Naive B cell (primary cell): ENCODE data around the gene CDK14. TPM values are rescaled to one million over a fixed set of nuclear protein-coding genes. Genes with fewer than 3 reads are reported as not detected.
A peak's percentile ranks its signal among the peaks of the same experiment; 100 is the strongest.

ENCODE experiments used
- ATAC-seq, 2 donors: fragments of 150-1000 bp; cut with Tn5 transposase; 2 replicates each; pipeline ENCODE4 v1.10.0; 2021; ENCODE audit warnings: low read depth in 2 of 2, mild to moderate bottlenecking in 2 of 2, moderate library complexity in 2 of 2
- DNase-seq: peaks from one replicate; pipeline ENCODE4 v3.0.0; 2022
- H3K27ac Mint-ChIP-seq, 6 donors: one replicate each; pipeline ENCODE4 v1.8.0; 2020 to 2022; ENCODE audit warnings: mild to moderate bottlenecking in 6 of 6, mixed read lengths in 6 of 6, moderate library complexity in 5 of 6, inconsistent platforms in 2 of 6
- H3K27me3 Mint-ChIP-seq, 3 donors: one replicate each; pipeline ENCODE4 v1.8.0; 2021 to 2022; ENCODE audit warnings: mixed read lengths in 3 of 3, mild to moderate bottlenecking in 1 of 3
- H3K36me3 Mint-ChIP-seq, 2 donors: one replicate each; pipeline ENCODE4 v1.8.0; 2020 to 2022; ENCODE audit warnings: mixed read lengths in 2 of 2, inconsistent platforms in 1 of 2, mild to moderate bottlenecking in 1 of 2
- H3K4me1 Mint-ChIP-seq, 3 donors: one replicate each; pipeline ENCODE4 v1.8.0; 2020 to 2022; ENCODE audit warnings: mixed read lengths in 3 of 3, inconsistent platforms in 1 of 3, mild to moderate bottlenecking in 1 of 3, moderate library complexity in 1 of 3
- H3K4me3 Mint-ChIP-seq, 8 donors: one replicate each; pipeline ENCODE4 v1.8.0; 2020 to 2022; ENCODE audit warnings: mild to moderate bottlenecking in 8 of 8, mixed read lengths in 8 of 8, moderate library complexity in 8 of 8, inconsistent platforms in 2 of 8
- H3K9me3 Mint-ChIP-seq, 7 donors: one replicate each; pipeline ENCODE4 v1.8.0; 2020 to 2022; ENCODE audit warnings: mixed read lengths in 7 of 7, mild to moderate bottlenecking in 5 of 7, inconsistent platforms in 2 of 7, moderate library complexity in 1 of 7
- polyA plus RNA-seq, 6 donors: library from polyadenylated mRNA; unstranded; fragments of 300-500 nt; fragmentation: Illumina TruSeq; gene quantifications; one replicate each; pipeline ENCODE4 v1.2.3, GENCODE V29; 2021; ENCODE audit warnings: low read depth in 6 of 6

CDK14 gene
- polyA plus RNA-seq, 6 donors from 2014 or later, result 22.8 to 55.5 (median 42.3) TPM

- no peaks in the 10 kb centered on the region for H3K9me3 Mint-ChIP-seq
- no peaks in the 10 kb centered on the region for H3K27me3 Mint-ChIP-seq
- no peak overlapping the region for H3K4me3 Mint-ChIP-seq
- H3K36me3 Mint-ChIP-seq, result peaks cover 15 to 20% of the 10 kb centered on the region in 2 donors
- peak overlapping the region in 3 of 6 donors; percentile 5 to 65 (median 53) for H3K27ac Mint-ChIP-seq
- DNase-seq (no peak), ATAC-seq (no peak)
- peaks cover 6 to 8% (median 7%) of the 10 kb centered on the region in 3 donors for H3K4me1 Mint-ChIP-seq
These were observed 442.9 kb downstream of the CDK14 start for GRCh38 chr7:91039033-91039432.

- no peak for DNase-seq
- Mint-ChIP-seq H3K27me3 (no peaks in the 10 kb centered on the region), H3K4me3 (no peak overlapping the region), H3K36me3 (peaks cover 15 to 20% of the 10 kb centered on the region in 2 donors), H3K27ac (peak overlapping the region in 1 of 6 donors; percentile 70), H3K9me3 (no peaks in the 10 kb centered on the region), H3K4me1 (peaks cover 3 to 8% (median 7%) of the 10 kb centered on the region in 3 donors)
- ATAC-seq, result no peak
These were observed 445.0 kb downstream of the CDK14 start for GRCh38 chr7:91041141-91041540.

- ATAC-seq (no peak), DNase-seq (no peak)
- Mint-ChIP-seq H3K27ac (peak overlapping the region in 2 of 6 donors; percentile 70 to 80), H3K36me3 (peaks cover 20 to 22% of the 10 kb centered on the region in 2 donors), H3K4me3 (no peak overlapping the region), H3K9me3 (no peaks in the 10 kb centered on the region), H3K4me1 (peaks cover 3 to 8% (median 7%) of the 10 kb centered on the region in 3 donors), H3K27me3 (no peaks in the 10 kb centered on the region)
These were observed 445.9 kb downstream of the CDK14 start for GRCh38 chr7:91041901-91042484.

- DNase-seq, result no peak
- ATAC-seq, result no peak
- no peaks in the 10 kb centered on the region for H3K27me3 Mint-ChIP-seq
- no peak overlapping the region for H3K4me3 Mint-ChIP-seq
- peak overlapping the region in 2 of 6 donors; percentile 37 to 67 for H3K27ac Mint-ChIP-seq
- H3K36me3 Mint-ChIP-seq, result peaks cover 28% of the 10 kb centered on the region in 2 donors
- peaks cover 3 to 8% (median 7%) of the 10 kb centered on the region in 3 donors for H3K4me1 Mint-ChIP-seq
- H3K9me3 Mint-ChIP-seq, result no peaks in the 10 kb centered on the region
These were observed 447.1 kb downstream of the CDK14 start for GRCh38 chr7:91043186-91043585.

GRCh38 chr7:91043924-91044645 is 448.0 kb downstream of the CDK14 start:
- DNase-seq (no peak), ATAC-seq (no peak)
- Mint-ChIP-seq H3K9me3 (no peaks in the 10 kb centered on the region), H3K4me3 (no peak overlapping the region), H3K4me1 (peaks cover under 1 to 4% (median 3%) of the 10 kb centered on the region in 3 donors), H3K27ac (peak overlapping the region in 1 of 6 donors; percentile 37), H3K27me3 (no peaks in the 10 kb centered on the region), H3K36me3 (peaks cover 20 to 24% of the 10 kb centered on the region in 2 donors)

- Mint-ChIP-seq H3K4me1 (peaks cover 9 to 11% (median 10%) of the 10 kb centered on the region in 3 donors), H3K4me3 (no peak overlapping the region), H3K27me3 (no peaks in the 10 kb centered on the region), H3K27ac (peak overlapping the region in 2 of 6 donors; percentile 32 to 54), H3K36me3 (peaks cover 16 to 23% of the 10 kb centered on the region in 2 donors), H3K9me3 (no peaks in the 10 kb centered on the region)
- no peak for ATAC-seq
- no peak for DNase-seq
These were observed 449.5 kb downstream of the CDK14 start for GRCh38 chr7:91045606-91046005.

- H3K27ac Mint-ChIP-seq, result no peak overlapping the region
- no peaks in the 10 kb centered on the region for H3K27me3 Mint-ChIP-seq
- H3K4me3 Mint-ChIP-seq, result no peak overlapping the region
- no peak for DNase-seq
- ATAC-seq, result no peak
- H3K36me3 Mint-ChIP-seq, result peaks cover 14 to 26% of the 10 kb centered on the region in 2 donors
- H3K9me3 Mint-ChIP-seq, result no peaks in the 10 kb centered on the region
- H3K4me1 Mint-ChIP-seq, result peaks cover 13 to 15% (median 13%) of the 10 kb centered on the region in 3 donors
These were observed 450.4 kb downstream of the CDK14 start for GRCh38 chr7:91046322-91047089.

GRCh38 chr7:91047636-91048035 is 451.5 kb downstream of the CDK14 start:
- DNase-seq, result no peak
- Mint-ChIP-seq H3K4me1 (peaks cover 10 to 15% (median 13%) of the 10 kb centered on the region in 3 donors), H3K9me3 (no peaks in the 10 kb centered on the region), H3K27ac (peak overlapping the region in 1 of 6 donors; percentile 43), H3K36me3 (peaks cover 8 to 22% of the 10 kb centered on the region in 2 donors), H3K27me3 (no peaks in the 10 kb centered on the region), H3K4me3 (no peak overlapping the region)
- no peak for ATAC-seq

- Mint-ChIP-seq H3K4me3 (peak overlapping the region in 4 of 8 donors; percentile 53 to 88 (median 70)), H3K27ac (peak overlapping the region; percentile 3 to 89 (median 58)), H3K4me1 (peaks cover 13 to 15% (median 14%) of the 10 kb centered on the region in 3 donors), H3K9me3 (peaks cover 0 to 3% (median 0%) of the 10 kb centered on the region in 7 donors), H3K36me3 (peaks cover 16 to 40% of the 10 kb centered on the region in 2 donors), H3K27me3 (no peaks in the 10 kb centered on the region)
- DNase-seq, result peak; percentile 15
- ATAC-seq, result peak; percentile 95
These were observed 454.6 kb downstream of the CDK14 start for GRCh38 chr7:91050677-91051076.

GRCh38 chr7:91051966-91052365 is 455.8 kb downstream of the CDK14 start:
- no peak overlapping the region for H3K4me3 Mint-ChIP-seq
- peak overlapping the region in 2 of 6 donors; percentile 69 to 78 for H3K27ac Mint-ChIP-seq
- H3K27me3 Mint-ChIP-seq, result no peaks in the 10 kb centered on the region
- H3K36me3 Mint-ChIP-seq, result peaks cover 16 to 40% of the 10 kb centered on the region in 2 donors
- DNase-seq, result no peak
- peaks cover 13 to 15% (median 14%) of the 10 kb centered on the region in 3 donors for H3K4me1 Mint-ChIP-seq
- ATAC-seq, result no peak
- H3K9me3 Mint-ChIP-seq, result peaks cover 0 to 6% (median 1%) of the 10 kb centered on the region in 7 donors

GRCh38 chr7:91054374-91054773 is 458.3 kb downstream of the CDK14 start:
- peak overlapping the region in 2 of 6 donors; percentile 9 to 30 for H3K27ac Mint-ChIP-seq
- H3K9me3 Mint-ChIP-seq, result peaks cover 0 to 6% (median 1%) of the 10 kb centered on the region in 7 donors
- no peaks in the 10 kb centered on the region for H3K27me3 Mint-ChIP-seq
- H3K4me3 Mint-ChIP-seq, result no peak overlapping the region
- peaks cover 7 to 30% of the 10 kb centered on the region in 2 donors for H3K36me3 Mint-ChIP-seq
- no peak for ATAC-seq
- no peak for DNase-seq
- H3K4me1 Mint-ChIP-seq, result peaks cover 13 to 14% (median 13%) of the 10 kb centered on the region in 3 donors

GRCh38 chr7:91055219-91055618 is 459.1 kb downstream of the CDK14 start:
- H3K36me3 Mint-ChIP-seq, result peaks cover 7 to 30% of the 10 kb centered on the region in 2 donors
- H3K27ac Mint-ChIP-seq, result no peak overlapping the region
- H3K9me3 Mint-ChIP-seq, result peaks cover 0 to 6% (median 1%) of the 10 kb centered on the region in 7 donors
- no peaks in the 10 kb centered on the region for H3K27me3 Mint-ChIP-seq
- peaks cover 7 to 8% (median 8%) of the 10 kb centered on the region in 3 donors for H3K4me1 Mint-ChIP-seq
- no peak for DNase-seq
- H3K4me3 Mint-ChIP-seq, result no peak overlapping the region
- no peak for ATAC-seq

- DNase-seq (no peak), ATAC-seq (no peak)
- H3K27me3 Mint-ChIP-seq, result no peaks in the 10 kb centered on the region
- no peaks in the 10 kb centered on the region for H3K9me3 Mint-ChIP-seq
- H3K4me1 Mint-ChIP-seq, result peaks cover 12 to 23% (median 16%) of the 10 kb centered on the region in 3 donors
- H3K36me3 Mint-ChIP-seq, result peaks cover 0 to 14% of the 10 kb centered on the region in 2 donors
- peak overlapping the region in 1 of 6 donors; percentile 66 for H3K27ac Mint-ChIP-seq
- H3K4me3 Mint-ChIP-seq, result no peak overlapping the region
These were observed 466.6 kb downstream of the CDK14 start for GRCh38 chr7:91062713-91063112.
